ENCODE data around the gene KCNH5.
"Not testable (repeated sequence)": the region's sequence is repeated elsewhere in the genome, so short reads cannot be mapped to it uniquely, and the experiment has no call there.

Gene KCNH5

DNA sequence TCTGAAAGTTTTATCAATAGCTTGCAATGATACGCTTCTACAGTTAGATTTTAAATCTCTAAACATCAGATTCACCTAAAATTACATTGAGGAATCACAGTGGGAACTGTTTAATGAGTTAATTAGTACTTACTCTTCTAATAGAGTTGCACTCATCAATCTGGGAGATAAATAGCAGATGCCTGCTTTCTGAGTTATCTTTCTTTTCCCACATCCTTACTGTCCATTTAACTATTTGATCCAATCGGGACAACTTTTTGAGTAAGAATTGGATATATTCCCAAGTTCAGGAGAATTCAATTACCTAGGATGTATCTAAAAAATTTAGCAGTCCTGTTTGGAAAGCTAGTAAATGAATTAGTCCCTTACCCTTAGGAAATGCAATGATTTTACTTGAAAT is 162.3 kb downstream of the KCNH5 start:
- DNase-seq (ENCODE audit: low read depth in 2 of 2) = no peak

DNA sequence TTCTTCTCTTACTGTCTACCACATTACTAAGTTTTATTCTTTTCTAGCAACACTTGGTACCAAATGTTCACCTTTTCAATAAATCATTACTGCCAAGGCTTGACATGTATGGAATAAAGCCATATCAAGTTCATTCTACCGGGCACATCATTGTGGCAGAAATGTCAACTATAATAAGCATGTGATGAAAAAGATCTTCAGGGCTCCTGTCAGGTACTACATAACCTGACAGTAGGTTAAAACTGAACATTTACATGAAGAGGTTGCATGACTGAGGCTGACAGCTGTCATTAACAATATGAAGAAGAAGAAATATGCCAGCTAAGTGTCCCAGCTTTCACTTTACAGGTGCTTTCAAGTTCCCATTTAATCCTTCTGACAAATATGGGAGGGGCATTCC is 178.9 kb downstream of the KCNH5 start:
- DNase-seq (ENCODE audit: low read depth in 2 of 2) = no peak

- DNase-seq (ENCODE audit: low read depth in 2 of 2) = no peak
Measured at GRCh38 chr14:62864588-62864987, 180.7 kb downstream of the KCNH5 start.

DNA sequence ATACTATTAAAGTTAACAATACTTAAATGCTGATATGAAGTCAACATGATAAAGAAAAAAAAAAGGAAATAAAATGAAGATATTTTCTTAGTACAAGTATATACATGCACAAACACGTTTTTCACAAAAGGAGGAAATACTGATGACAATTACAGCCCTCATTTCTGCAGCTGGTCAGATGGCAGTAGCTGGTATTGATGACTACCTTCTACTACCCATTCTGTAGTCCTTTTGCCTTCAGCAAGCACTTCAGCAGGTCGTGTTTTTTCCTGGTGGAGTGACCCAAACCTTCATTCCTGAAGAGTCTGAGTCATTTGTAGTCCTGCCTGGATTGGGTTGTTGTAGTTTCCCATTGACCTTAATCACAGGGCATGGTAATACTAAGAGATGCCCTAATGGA is 187.2 kb downstream of the KCNH5 start:
- DNase-seq (ENCODE audit: low read depth in 2 of 2) = not testable (repeated sequence)

DNA sequence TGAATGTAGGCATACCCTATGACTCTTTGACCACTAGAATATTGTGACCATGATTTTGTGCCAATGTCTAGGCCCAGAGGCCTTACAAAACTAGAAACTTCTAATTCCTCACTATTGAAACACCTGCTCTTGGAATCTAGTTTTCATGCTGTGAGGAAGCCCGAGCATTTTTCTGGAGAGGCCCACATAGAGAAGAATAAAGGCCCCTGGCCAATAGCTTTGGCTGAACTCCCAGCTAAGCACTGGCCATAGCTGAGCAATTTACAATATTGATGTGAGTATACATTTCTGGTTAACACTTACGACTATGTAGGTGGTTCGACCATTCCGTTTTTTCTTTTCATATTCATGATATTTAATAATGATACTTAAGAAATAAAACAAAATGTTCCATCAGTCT is 190.3 kb downstream of the KCNH5 start:
- DNase-seq (ENCODE audit: low read depth in 2 of 2) = no peak

- no peak for DNase-seq (ENCODE audit: low read depth in 2 of 2)
Measured at GRCh38 chr14:62847168-62847567, 198.1 kb downstream of the KCNH5 start.

DNA sequence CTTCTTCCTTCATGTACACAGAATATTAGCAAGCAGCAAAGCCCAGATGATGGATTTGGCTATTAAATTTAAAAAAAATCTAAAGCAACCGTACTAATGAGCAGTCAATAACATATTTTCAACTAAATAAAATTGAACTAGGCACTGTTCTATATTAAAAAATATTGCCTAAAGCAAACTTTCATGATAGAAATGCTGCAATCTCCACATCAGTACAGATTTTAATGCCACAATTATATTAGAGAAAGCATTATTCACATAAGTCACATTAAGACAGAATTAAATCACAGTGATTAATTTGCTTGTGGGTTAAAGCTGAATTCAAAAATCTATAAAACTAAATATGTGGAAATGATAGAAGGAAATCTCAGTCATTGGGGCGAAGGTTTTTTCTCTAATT is 200.7 kb downstream of the KCNH5 start:
- DNase-seq (ENCODE audit: low read depth in 2 of 2) = no peak

- no peak for DNase-seq (ENCODE audit: low read depth in 2 of 2)
Measured at GRCh38 chr14:62824086-62824485, 221.2 kb downstream of the KCNH5 start.

GRCh38 chr14:62819931-62820330 is 225.3 kb downstream of the KCNH5 start:
- DNase-seq (ENCODE audit: low read depth in 2 of 2) = no peak

GRCh38 chr14:62807636-62808035 is 237.6 kb downstream of the KCNH5 start:
- no peak for DNase-seq (ENCODE audit: low read depth in 2 of 2)

DNA sequence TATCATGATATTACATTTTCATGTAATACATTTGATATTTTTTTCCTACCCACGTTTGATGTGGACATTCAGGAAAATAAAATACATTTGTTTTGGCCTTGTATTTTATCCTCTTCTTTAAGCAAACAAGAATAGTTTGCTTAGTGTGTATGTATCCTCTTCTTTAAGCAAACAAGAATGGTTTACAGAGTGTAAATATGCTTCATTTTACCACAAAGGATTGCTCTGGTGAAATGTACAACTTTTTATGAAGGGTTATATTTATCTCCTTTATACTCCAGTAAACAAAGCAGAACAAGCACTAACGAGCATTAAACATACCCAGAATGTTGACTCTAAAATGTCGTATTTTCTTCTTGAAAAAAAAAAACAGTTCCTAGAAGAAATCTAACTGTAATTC is 244.7 kb downstream of the KCNH5 start:
- no peak for DNase-seq (ENCODE audit: low read depth in 2 of 2)

- DNase-seq (ENCODE audit: low read depth in 2 of 2) = no peak
Measured at GRCh38 chr14:62796431-62796830, 248.8 kb downstream of the KCNH5 start.

DNA sequence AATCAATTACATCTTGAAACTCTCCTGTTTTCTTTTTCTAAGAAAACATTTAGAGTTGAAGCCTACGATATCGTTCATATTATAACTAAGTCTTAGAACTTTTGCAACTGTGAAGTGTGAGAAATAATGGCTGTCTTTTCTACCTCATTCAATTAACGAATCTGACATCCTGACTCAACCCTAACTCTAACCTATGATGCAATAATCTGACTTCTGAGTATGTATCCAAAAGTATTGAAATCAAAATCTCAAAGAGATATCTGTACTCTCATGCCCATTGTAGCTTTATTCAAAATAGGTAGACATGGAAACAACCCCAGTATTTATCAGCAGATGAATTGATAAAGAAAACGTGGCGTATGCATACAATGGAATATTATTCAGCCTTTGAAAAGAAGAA is 252.7 kb downstream of the KCNH5 start:
- no peak for DNase-seq (ENCODE audit: low read depth in 2 of 2)

DNA sequence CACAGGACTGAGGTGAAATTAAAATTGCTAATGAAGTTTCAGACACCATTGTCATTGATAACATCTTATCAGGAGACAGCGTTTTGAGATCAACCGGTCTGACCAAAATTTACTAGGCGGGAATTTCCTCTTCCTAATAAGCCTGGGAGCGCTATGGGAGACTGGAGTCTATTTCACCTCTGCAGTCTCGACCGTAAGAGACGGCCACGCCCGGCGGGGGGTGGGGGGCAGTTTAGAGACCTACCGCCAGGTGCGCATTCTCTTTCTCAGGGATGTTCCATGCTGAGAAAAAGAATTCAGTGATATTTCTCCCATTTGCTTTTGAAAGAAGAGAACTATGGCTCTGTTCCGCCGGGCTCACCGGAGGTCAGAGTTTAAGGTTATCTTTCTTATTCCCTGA is 263.9 kb downstream of the KCNH5 start:
- DNase-seq (ENCODE audit: low read depth in 2 of 2) = not testable (repeated sequence)

DNA sequence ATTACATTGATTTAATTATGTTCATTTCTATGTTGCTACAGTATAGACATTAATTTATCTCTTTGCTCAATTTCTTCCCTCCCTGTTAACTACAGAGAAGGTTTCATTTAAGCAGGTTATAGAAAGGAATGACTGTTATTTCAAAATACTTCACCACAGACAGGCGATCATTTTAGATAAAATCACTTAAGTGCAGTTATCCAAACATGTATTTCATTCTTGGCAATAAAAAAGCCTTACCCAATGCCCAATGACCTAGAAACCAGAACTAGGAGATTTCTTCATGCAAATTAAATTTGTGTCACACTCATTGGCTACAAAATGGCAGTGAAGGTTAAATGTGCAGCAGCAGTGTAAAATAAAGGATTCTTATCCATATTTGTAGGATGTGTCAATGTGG is 266.4 kb downstream of the KCNH5 start:
- DNase-seq (ENCODE audit: low read depth in 2 of 2) = no peak

GRCh38 chr14:62778310-62778709 is 266.9 kb downstream of the KCNH5 start:
- DNase-seq (ENCODE audit: low read depth in 2 of 2) = no peak

GRCh38 chr14:62777510-62777909 is 267.7 kb downstream of the KCNH5 start:
- no peak for DNase-seq (ENCODE audit: low read depth in 2 of 2)

GRCh38 chr14:62776300-62776699 is 269.0 kb downstream of the KCNH5 start:
- no peak for DNase-seq (ENCODE audit: low read depth in 2 of 2)

DNA sequence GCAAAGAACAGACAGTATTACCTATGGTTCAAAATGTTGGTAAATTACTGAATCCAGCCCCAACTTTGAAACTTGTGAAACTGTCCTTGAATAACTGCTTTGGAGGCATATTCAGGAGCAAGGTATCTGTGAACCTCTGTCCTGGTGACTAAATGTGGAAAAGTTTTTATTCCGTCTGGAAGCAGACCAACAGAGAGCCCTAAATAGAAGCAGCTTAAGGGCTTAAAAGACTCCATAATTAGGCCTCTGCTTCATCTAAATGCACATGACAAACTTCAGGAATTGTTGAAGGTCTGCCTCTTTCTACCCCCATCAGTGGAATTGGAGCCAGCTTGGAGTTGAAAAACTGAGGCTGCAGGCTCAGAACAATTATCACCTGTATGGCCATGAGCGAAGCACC is 276.5 kb downstream of the KCNH5 start:
- no peak for DNase-seq (ENCODE audit: low read depth in 2 of 2)

GRCh38 chr14:62763951-62764350 is 281.3 kb downstream of the KCNH5 start:
- DNase-seq (ENCODE audit: low read depth in 2 of 2) = no peak

DNA sequence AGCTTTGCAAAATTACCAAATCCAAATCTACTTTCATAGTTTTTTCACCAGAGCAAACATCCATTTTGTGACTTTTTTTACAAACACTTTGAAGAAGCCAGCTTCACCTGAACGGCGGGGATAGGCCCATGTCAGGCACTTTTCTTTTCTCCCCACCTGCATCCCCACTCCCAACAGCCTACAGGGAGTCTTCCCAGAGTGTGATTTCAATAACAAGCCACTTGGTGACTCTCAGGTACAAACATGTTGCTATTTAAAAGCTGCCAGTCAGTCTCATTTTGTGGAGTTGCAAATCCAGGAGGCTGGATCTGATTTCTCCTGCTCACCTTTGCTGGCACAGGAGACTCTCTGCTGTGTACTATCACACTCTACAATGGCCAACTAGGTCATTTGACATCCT is 285.5 kb downstream of the KCNH5 start:
- DNase-seq (ENCODE audit: low read depth in 2 of 2) = no peak

GRCh38 chr14:62746881-62747280 is 298.4 kb downstream of the KCNH5 start:
- not testable (repeated sequence) for DNase-seq (ENCODE audit: low read depth in 2 of 2)

- DNase-seq (ENCODE audit: low read depth in 2 of 2) = no peak
Measured at GRCh38 chr14:62745496-62745895, 299.8 kb downstream of the KCNH5 start.

DNA sequence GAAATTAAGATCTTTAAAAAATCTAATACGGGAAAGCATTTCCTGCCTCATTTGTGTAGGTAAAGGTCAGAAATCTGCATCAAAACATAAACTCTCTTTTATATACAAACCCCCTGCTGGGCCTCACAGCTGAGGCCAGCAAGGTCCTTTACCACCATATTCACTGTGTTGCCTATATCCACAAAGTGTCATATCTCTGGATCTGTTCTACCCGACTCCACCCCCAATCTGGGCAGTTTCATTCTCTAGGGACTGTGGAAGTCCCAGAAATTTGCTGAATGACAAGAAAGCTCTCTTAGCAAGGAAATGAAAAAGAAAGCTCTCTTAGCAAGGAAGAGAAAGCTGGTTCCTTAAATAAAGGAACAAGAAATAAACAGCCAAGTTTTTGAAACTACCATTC is 301.7 kb downstream of the KCNH5 start:
- DNase-seq (ENCODE audit: low read depth in 2 of 2) = no peak

GRCh38 chr14:62743118-62743517 is 302.1 kb downstream of the KCNH5 start:
- DNase-seq (ENCODE audit: low read depth in 2 of 2) = no peak

All from stimulated activated CD4-positive, alpha-beta T cell treated with anti-CD3 and anti-CD28 coated beads, Interleukin-4, amount 100 ng/mL, for 48 hours (primary cell).